HG03175 (cell line): ENCODE measurements around the gene PPP1R9B.

ENCODE experiments used
- ATAC-seq: cut with Tn5 transposase; IDR thresholded peaks from one replicate; pipeline ENCODE4 v1.9.1; 2021; ENCODE audit warnings: mild to moderate bottlenecking, moderate library complexity; ENCODE audit not compliant: unreplicated experiment

The PPP1R9B gene

GRCh38 chr17:50143461-50144176 lies 6.9 kb downstream of the PPP1R9B start:
- no peak for ATAC-seq

GRCh38 chr17:50141745-50142110 lies 8.7 kb downstream of the PPP1R9B start:
- ATAC-seq: no peak

DNA sequence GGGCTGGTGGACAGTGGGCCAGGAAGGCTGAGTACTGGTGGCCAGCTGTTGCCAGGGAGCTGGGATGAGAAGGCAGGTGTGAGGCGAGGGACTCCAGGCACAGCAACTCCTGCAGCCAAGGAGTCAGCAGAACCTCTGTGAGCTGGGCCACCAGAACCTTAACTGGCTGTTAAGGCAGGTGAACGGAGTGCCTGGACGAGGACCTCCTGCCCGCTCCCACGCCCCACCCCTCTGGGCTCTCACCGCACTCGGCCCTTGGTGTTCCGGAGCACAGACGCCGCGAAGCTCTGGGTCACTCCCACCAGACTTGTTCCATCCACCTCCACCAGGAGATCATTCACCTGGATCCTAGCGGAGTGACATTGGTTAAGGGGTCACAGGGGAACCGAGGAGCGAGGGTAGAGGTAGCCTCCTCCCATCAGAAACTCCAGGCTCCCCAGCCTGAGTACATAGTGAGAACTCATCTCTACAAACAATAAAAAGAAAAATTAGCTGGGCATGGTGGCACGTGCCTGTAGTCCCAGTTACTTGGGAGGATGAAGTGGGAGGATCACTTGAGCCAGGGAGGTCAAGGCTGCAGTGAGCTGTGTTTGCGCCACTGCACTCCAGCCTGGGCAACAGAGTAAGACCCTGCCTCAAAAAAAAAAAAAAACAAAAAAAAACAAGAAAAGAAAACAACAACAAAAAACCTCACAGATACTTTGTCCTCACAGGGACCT lies 9.3 kb downstream of the PPP1R9B start:
- no peak for ATAC-seq

DNA sequence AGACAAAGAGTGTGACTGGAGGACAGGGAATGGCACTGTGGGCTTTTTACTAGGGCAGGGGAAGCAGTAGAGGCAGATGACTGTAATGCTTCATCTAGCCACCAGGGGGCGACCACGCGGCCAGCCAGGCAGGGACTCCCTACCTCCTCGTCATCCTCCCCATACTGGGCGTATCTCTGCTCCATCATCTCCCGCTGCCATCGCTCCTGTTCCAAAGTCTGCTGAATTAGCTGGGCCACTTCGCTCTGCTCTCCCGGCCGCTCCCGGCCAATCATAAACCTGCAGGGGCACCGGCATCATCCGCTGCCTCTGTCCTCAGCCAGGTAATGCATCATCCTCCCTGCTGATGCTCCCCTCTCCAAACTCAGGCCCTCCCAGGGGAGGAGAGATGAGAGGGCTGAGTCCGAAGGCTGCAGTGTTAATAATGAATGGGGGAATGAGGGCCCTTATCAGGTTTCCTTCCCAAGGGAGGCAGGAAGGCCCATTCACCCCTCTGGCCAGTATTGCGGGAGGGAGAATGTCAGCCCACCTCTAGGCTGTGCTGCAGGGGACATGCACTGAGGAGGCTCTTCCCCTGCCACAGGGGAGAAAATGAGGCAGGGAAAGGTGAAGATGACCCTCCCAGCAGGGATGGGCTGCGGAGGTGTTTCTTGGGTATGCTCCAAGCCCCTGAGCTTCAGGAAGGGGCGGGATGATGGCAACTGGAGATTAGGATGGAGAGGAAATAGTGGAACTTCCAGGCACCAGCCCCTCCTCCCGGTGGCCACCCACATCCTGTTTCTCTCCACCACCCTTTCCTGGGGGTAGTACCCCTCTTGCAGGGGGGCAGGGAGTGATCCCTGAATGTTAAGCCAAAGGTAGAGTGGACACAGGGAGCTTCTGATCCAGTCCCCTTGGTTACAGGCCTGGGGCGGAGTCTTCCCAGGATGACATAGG lies 10.3 kb downstream of the PPP1R9B start:
- ATAC-seq: no peak

DNA sequence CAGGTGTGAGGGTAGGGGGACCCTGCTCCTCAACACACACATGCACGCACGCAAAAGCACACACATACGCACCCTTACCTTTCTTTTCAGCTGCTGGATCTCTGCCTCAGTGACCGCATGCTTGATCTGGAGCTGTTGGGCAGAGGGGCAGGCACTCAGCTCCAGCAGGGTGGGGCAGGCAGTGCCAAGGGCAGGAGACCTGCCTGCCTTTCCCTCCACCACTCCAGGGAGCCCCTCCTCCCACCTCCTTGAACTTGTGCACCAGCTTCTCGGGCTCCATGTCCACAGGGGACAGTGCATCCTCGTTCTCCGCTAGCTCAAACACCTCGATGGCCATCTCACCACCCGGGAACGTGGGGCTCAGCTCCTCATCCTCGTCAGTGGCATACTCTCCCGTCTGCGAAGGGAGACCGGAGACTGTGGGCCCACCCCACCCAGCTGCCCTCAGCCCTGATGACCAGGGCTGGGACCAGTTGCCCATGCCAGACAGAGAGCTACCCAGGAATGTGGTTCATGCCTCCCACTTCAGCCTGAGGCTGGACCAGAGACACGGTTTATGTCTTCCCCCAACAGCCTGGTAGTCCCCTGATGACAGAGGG lies 11.2 kb downstream of the PPP1R9B start:
- ATAC-seq: no peak

GRCh38 chr17:50137042-50137441 lies 13.4 kb downstream of the PPP1R9B start:
- no peak for ATAC-seq

DNA sequence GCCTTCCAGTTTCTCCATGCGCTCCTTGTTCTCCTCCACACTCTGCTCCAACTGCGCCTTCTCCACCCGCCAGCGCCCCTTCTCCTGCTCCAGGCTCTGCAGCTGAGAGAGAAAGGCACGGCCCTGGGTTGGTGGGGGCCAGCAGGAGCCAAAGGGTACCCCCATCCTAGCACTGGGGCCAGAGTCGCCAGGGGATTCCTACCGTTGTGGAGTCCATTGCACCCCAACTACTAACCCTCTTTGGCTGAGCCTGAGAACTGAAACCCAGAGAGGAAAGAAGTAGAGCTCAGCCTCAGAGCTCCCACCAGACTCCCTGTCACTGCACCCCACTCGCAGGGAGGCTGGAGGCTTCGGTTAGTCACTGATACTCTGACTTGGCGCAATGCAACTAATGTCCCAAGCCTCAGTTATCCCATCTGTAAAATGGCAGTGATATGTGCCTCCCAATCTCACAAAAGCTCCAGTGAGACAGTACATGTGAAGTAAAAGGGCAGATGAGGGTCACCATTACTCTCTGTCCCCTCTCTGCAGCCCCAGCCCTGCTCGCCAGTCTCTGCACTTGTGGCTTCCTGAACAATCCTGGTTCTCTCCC lies 14.3 kb downstream of the PPP1R9B start:
- no peak for ATAC-seq

DNA sequence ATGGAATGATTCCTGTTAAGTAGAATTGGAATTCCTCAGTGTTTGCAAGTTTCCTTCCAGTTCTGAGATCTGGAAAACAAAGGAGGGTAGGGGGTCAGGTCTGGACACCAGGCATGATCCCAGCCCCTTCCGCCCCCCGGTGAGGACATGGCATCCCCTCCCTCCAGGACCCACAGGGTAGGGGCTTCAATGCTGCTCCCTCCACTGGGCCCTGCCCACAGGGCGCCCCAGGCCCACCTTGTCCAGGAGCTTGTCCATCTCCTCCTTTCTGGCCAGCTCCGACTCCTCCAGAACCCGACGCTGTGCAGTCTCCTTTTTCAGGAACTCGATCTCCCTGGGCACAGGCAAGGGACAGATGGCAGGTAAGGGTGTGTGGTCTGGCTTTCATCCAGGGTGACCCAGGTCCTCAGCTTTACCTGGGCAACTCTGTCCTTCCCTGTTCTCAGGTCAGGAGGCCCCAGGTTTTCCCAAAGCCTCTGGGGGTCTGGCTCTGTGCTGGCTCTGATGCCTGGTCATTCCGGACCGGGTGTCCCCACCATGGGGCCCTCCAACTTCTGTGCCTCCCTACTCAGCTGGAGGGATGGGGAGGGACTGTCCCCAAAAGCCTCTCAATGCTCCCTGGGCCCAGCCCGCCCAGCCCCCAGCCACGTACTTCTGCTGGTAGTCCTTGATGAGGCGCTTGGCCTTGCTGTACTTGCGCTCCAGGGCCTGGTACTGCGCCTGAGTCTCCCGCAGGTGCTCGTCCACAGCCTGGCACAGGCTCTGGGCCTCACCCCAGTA lies 15.0 kb downstream of the PPP1R9B start:
- ATAC-seq: no peak

- no peak for ATAC-seq
These were observed 16.0 kb downstream of the PPP1R9B start for GRCh38 chr17:50134206-50135110.

- no peak for ATAC-seq
These were observed 16.7 kb downstream of the PPP1R9B start for GRCh38 chr17:50133769-50134099.

- no peak for ATAC-seq
These were observed 17.3 kb downstream of the PPP1R9B start for GRCh38 chr17:50133028-50133768.

GRCh38 chr17:50132104-50132794 lies 18.2 kb downstream of the PPP1R9B start:
- no peak for ATAC-seq

- no peak for ATAC-seq
These were observed 19.7 kb downstream of the PPP1R9B start for GRCh38 chr17:50130559-50131305.

DNA sequence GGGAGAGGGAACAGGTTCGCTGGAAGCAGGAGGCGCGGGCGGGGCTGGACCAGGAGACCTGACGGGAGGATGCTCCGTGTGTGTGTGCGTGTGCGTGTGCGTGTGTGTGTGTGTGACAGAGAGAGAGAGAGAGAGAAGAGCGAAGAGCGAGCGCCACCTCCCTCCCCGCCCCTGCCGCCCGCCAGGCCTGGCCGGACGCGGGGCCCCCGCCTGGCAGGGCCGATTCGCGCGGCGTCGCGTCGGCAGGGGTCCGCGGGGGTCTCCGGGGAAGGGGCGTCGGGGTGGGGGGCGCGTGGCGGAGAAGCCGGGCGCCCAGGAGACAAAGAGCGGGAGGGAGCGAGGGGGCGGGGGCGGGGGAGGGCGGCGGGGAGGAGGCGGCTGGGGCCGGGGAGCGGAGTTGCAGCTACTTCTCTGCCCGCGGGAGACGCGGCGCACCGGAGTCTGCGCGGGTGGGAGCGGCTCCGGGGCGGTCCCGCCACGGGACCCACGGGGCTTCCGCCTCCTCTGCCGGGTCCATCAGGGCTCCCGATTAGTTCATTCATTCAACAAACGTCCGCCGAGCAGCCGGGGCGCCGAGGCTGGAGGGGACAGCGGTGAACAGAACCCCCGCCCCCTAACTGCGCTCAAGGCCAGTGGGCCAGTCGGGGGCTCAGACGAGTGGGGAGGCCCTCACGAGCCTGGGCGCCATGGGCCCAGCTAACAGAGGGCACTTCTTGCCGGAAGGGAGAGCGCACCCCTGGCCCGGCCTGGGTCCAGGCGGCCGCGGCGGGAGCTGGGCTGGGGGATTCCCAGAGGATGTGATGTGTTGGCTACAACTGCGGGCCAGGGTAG lies 20.5 kb downstream of the PPP1R9B start, which contains the start of gene SAMD14:
TSS of gene SAMD14 (minus strand) at position 433 of the 831 bp plus-strand sequence. CDS start 5,201 bp downstream, outside the sequence.
- no peak for ATAC-seq

DNA sequence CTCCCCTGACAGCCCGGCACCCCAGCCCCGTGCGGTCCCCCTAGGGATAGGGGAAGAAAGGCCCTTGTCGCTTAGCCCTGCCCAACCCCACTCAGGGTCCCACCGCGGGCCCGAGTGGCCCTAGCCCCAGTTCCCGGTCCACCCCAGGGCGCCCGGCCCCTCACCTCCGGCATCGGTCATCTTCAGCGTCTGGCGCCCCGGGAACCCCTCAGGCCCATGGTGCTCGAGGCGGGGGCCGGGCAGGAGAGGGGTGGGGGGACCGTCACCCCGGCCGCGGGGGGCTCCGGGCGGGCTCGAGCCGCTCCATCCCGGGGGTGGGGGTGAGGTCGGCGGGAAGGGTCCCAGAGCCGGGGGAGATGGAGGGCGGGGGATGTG lies 21.1 kb downstream of the PPP1R9B start:
- ATAC-seq: no peak
